Body of pancreas (tissue), 4 donors: Measurements from ENCODE around the gene MSI2.

ENCODE experiments used
- CTCF ChIP-seq, 7 experiments: fragments of 450-650 bp in 4 of 7; fragments of 200-600 bp in 3 of 7; sonication (generic) in 3 of 7; IDR thresholded peaks; one replicate each; pipeline ENCODE4 v1.5.1; 2016 to 2019; ENCODE audit warnings: antibody characterized with exemption in 7 of 7
- POLR2A ChIP-seq, 3 donors: fragments of 450-650 bp; IDR thresholded peaks; one replicate each; pipeline ENCODE4 v1.6.1; 2016; ENCODE audit warnings: antibody characterized with exemption in 3 of 3, mild to moderate bottlenecking in 2 of 3

DNA sequence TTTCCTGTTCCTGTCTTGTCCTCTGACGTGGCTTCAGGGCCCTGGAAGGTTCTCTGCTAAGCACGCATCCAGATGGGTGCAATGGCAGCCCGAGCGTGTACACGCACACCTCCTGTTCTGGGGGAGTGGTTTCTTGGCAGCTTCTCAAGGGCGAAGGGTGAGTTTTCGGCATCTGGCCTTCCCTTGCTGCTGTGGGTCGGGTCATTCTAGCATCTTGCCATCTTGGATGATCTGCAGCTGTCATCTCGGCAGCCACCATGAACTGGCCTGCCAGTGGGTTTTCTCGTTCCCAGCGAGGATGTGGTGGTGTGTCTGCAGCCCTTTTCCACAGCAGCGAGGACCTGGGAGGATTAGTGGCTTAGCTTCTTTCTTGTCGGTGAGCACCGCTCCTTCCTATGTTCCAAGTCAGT lies 10.6 kb downstream of the MSI2 start:
- TF ChIP-seq POLR2A (IDR thresholded peaks at IDR 0.05) = no peak
- no peak for TF ChIP-seq CTCF (IDR thresholded peaks at IDR 0.05)
